HG03139 (cell line): ENCODE results near the gene ADSL.

Experiments used
- ATAC-seq: cut with Tn5 transposase; IDR thresholded peaks from one replicate; pipeline ENCODE4 v1.9.1; 2021; ENCODE audit not compliant: unreplicated experiment

ADSL gene

GRCh38 chr22:40326905-40327735 is 19.2 kb upstream of the ADSL start:
- ATAC-seq: no peak

GRCh38 chr22:40328546-40329456 is 17.5 kb upstream of the ADSL start:
- no peak for ATAC-seq

DNA sequence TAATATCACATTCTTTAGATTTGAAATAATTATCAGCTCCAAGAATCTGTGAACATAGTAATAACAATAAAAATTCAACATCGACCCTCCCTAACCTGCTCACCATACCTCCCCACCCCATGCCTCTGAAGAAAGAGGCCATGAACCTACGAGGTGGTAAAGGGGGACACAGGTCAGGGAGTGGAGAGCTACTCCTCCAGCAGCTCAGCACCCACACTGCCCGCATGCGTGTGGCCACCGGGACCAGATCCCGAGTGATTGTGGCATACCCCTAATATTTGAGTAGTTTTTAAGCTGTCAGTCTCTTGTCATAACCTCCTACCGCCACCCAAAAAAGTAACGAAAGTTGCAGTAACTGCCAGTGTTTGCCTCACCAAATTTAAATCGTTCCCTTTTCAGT is 16.8 kb upstream of the ADSL start:
- no peak for ATAC-seq

GRCh38 chr22:40330086-40330485 is 16.2 kb upstream of the ADSL start:
- no peak for ATAC-seq

DNA sequence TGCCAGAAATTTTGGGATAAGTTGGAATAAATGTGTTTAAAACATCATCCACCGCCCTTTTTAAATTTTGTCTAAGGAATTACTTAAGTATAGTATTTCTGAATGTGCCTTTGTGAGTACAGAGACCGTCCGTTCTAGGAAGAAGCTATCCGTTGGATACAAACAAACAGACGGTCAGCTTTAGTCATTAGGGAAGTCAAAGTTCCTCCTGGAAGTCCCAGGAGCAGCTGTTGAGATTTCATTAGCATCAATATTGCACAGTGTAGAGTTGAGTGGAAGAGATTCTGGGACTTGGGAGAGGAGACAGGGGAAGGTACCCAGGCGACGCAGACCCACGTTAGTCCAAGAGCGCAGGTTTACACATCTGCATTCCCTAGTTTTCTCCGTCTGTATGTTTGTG is 15.7 kb upstream of the ADSL start:
- ATAC-seq: no peak

DNA sequence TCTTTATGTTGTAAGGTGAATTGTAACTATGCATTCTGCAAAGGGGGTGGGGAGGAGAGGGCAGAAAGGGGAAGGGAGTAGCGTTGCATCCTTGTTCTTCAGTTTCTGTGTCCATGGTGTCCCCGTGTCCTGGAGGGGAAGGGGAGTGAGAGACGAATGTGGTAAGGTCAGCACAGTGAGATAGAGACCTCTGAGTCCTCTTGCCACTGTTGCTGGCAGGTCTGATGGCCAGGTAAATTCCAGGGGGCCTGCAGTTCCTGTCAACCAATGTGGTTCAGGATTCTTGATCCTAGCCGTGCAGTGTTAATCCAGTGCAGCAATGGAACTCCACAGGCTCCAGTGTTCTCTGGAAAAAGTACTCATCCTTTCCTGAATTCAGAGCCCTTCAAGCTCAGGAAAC is 14.6 kb upstream of the ADSL start:
- no peak for ATAC-seq

DNA sequence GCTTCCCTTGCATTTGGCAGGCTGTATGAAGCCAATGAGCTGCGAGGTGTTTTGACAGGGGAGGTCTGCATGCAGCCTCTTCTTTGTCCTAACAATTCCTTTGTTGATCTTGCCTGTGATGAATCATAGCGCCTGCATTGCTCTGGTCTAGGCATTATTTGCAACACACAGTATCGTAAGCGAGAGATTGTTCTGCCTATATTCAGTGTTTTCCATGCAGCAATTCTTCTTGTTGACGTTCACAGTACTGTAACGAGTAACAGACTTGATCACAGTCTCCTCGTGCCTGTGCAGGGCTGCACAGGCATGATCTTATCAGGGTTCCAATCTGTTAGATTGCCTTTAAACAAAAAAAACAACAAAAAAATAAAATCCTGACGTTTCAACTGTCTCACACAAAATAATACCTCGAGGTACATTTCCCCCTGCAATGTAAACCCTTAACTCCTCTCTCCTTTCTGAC is 13.9 kb upstream of the ADSL start:
- ATAC-seq: no peak

GRCh38 chr22:40334060-40334459 is 12.2 kb upstream of the ADSL start:
- ATAC-seq: no peak

DNA sequence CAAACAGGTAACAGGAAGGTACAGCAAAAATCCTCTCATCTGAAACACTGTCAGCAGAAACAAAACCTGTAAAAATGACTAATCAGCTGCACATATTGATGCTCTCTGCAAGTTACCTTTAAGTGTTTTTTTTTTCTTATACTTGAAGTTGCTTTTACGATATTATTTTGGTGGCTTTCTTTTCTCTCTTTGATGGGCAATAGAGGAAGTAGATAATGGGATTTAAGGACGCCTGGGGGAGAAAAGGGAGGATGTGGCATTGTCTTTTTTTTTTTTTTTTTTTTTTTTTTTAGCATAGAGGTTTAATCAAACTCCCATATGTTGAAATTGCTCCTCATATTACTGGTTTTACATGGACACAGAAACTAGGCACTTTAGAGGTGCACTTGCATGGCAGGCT is 11.4 kb upstream of the ADSL start:
- no peak for ATAC-seq

- ATAC-seq: no peak
Measured at GRCh38 chr22:40335358-40335757, 10.9 kb upstream of the ADSL start.

- no peak for ATAC-seq
Measured at GRCh38 chr22:40340044-40340443, 6.3 kb upstream of the ADSL start.

DNA sequence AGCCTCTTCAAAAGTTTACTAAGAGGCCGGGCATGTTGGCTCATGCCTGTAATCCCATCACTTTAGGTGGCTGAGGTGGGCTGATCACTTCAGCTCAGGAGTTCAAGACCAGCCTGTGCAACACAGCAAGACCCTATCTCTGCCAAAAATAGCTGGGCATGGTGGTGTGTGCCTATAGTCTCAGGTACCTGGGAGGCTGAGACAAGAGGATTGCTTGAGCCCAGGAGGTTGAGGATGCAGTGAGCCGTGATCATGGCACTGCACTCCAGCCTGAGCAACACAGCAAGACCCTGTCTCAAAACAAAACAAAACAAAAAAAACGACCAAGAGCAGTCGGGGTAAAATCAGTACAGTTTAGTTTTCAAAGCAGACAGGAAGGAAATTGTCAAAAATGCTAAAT is 4.7 kb upstream of the ADSL start:
- no peak for ATAC-seq

DNA sequence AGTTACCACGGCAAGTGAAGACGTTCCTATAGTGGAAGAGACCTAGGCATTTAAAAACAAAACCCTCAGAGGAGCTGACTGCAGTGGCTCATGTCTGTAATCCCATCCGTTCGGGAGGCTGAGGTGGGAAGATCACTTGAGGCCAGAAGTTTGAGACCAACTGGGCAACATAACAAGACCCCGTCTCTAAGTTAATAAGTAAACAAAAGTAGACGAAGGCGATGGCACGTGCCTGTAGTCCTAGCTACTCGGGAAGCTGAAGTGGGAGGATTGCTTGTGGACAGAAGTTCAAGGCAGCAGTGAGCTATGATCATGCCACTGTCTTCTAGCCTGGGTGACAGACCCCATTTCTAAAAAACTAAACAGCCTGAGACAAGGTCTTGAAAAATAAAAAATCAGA is 3.8 kb upstream of the ADSL start:
- no peak for ATAC-seq

GRCh38 chr22:40345271-40345670 is 1.0 kb upstream of the ADSL start:
- no peak for ATAC-seq

GRCh38 chr22:40345815-40346184 is 500 bp upstream of the ADSL start:
- no peak for ATAC-seq

- ATAC-seq: no peak
Measured at GRCh38 chr22:40347300-40347699, 1.0 kb downstream of the ADSL start.

GRCh38 chr22:40348025-40348658 is 1.8 kb downstream of the ADSL start:
- ATAC-seq: no peak

GRCh38 chr22:40352763-40353162 is 6.5 kb downstream of the ADSL start:
- ATAC-seq: no peak

GRCh38 chr22:40361100-40361499 is 14.8 kb downstream of the ADSL start:
- ATAC-seq: no peak

- ATAC-seq: no peak
Measured at GRCh38 chr22:40363059-40363458, 16.8 kb downstream of the ADSL start.

- ATAC-seq: no peak
Measured at GRCh38 chr22:40364431-40364830, 18.1 kb downstream of the ADSL start.

- ATAC-seq: no peak
Measured at GRCh38 chr22:40366068-40366467, 19.8 kb downstream of the ADSL start.
